ENCODE results near the gene KCNIP3.

DNA sequence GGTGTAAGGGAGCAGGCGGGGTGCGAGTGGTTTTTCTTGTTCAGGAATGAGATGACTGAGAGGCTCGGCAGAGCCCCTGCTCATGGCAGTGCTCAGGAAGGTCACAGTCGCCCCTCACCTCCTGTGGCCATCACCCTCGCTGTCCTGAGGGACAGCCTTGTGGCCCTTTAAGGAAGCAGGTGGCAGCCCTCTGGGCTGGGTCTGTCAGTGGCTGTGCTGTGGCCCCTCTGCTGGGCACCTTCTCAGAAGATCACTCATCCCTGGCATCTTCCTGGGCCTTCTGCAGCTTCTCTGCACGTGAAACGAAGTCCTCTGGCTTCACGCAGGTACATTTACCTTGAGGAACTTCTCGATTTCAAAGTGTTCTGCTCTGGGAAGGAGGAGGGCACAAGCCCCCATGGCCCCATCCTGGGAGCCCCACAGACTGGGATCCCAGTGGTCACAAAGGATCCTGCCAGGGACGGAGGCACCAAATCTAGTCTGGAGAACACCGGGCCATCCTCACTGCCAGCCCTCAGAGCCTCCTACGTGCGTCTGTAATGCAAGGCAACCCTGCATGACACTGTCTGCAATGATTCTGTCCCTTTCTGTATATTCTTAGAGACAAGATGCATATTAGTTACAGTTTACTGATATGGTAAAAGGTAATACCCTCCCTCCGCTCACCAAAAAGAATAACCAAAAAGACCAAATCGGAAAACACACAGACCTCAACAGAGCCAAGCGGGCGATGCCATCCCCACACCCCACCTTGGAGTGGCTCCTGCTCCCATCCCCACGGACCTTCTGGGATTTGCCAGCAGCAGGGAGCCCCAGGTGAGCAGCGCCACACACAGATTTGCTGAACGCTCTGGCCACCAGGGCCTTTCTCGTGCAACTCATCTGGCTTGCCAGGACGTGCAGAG lies 79.4 kb downstream of the KCNIP3 start:
- no peak for TF ChIP-seq POLR2A (IDR thresholded peaks at IDR 0.05)
- TF ChIP-seq, protein P1, sequence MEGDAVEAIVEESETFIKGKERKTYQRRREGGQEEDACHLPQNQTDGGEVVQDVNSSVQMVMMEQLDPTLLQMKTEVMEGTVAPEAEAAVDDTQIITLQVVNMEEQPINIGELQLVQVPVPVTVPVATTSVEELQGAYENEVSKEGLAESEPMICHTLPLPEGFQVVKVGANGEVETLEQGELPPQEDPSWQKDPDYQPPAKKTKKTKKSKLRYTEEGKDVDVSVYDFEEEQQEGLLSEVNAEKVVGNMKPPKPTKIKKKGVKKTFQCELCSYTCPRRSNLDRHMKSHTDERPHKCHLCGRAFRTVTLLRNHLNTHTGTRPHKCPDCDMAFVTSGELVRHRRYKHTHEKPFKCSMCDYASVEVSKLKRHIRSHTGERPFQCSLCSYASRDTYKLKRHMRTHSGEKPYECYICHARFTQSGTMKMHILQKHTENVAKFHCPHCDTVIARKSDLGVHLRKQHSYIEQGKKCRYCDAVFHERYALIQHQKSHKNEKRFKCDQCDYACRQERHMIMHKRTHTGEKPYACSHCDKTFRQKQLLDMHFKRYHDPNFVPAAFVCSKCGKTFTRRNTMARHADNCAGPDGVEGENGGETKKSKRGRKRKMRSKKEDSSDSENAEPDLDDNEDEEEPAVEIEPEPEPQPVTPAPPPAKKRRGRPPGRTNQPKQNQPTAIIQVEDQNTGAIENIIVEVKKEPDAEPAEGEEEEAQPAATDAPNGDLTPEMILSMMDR (IDR thresholded peaks at IDR 0.05): no peak

Data from body of pancreas (tissue), 4 donors.